ENCODE data around the gene DENND1B. TPM values are rescaled to one million over a fixed set of nuclear protein-coding genes. Genes with fewer than 3 reads are reported as not detected.

The DENND1B gene
- 1.8 to 3.3 TPM (median 3.0 TPM) in 5 replicates for total RNA-seq (2022; extraction: Qiagen RNA extraction; ENCODE audit: low read depth)

GRCh38 chr1:197775282-197776262 lies at the start of gene DENND1B:
Gene DENND1B, minus strand, starts transcription at chr1:197775480. Its CDS starts 325 bp downstream, at chr1:197775155.

Other genes with a start within 250 kb of the DENND1B start
- 5.6 to 8.3 TPM (median 7.4 TPM) in 5 replicates for gene C1orf53, start 127.2 kb upstream of the DENND1B start, total RNA-seq (2022; extraction: Qiagen RNA extraction; ENCODE audit: low read depth)
- 0.05 to 0.12 TPM (median 0.09 TPM) in 3 of 5 replicates, not detected in the others for gene LHX9, start 141.9 kb upstream of the DENND1B start, total RNA-seq (2022; extraction: Qiagen RNA extraction; ENCODE audit: low read depth)

Data from A549 treated with RU486 at 1 μM for 4 hours (cell line).